KOPT-K1 (cell line): ENCODE data around the gene GOLGA6L22.
"Not testable (repeated sequence)": the region's sequence is repeated elsewhere in the genome, so short reads cannot be mapped to it uniquely, and the experiment has no call there.

ENCODE experiments used
- H3K27ac ChIP-seq: fragments of 200-600 bp; sonication (generic); 2 replicates; pipeline ENCODE4 v1.5.1; 2016; ENCODE audit warnings: antibody characterized with exemption, mild to moderate bottlenecking, low read depth, low read length; ENCODE audit not compliant: poor library complexity, severe bottlenecking
- H3K36me3 ChIP-seq: fragments of 200-600 bp; sonication (generic); 2 replicates; pipeline ENCODE4 v1.5.1; 2017; ENCODE audit warnings: antibody characterized with exemption, mild to moderate bottlenecking, low read length, moderate library complexity; ENCODE audit not compliant: insufficient read depth
- H3K9me3 ChIP-seq: fragments of 200-600 bp; sonication (generic); 2 replicates; pipeline ENCODE4 v1.5.1; 2017; ENCODE audit warnings: antibody characterized with exemption, low read length, mild to moderate bottlenecking; ENCODE audit not compliant: insufficient read depth, poor library complexity, severe bottlenecking

Gene GOLGA6L22

GRCh38 chr15:22458603-22459002 is at the start of gene GOLGA6L22:
Gene GOLGA6L22, plus strand, starts transcription at chr15:22458903. Its CDS starts 91 bp downstream, at chr15:22458994.
- H3K9me3 ChIP-seq, H3K36me3 ChIP-seq, H3K27ac ChIP-seq: not testable (repeated sequence)

- H3K36me3 ChIP-seq, H3K27ac ChIP-seq, H3K9me3 ChIP-seq: not testable (repeated sequence)
These were observed 41.4 kb upstream of the GOLGA6L22 start for GRCh38 chr15:22417288-22417687.

- H3K27ac ChIP-seq, H3K9me3 ChIP-seq, H3K36me3 ChIP-seq: not testable (repeated sequence)
These were observed 40.9 kb upstream of the GOLGA6L22 start for GRCh38 chr15:22417795-22418194.

- H3K27ac ChIP-seq, H3K9me3 ChIP-seq, H3K36me3 ChIP-seq: not testable (repeated sequence)
These were observed 40.5 kb upstream of the GOLGA6L22 start for GRCh38 chr15:22418212-22418611.

GRCh38 chr15:22418666-22419065 is 40.0 kb upstream of the GOLGA6L22 start:
- H3K36me3 ChIP-seq, H3K9me3 ChIP-seq, H3K27ac ChIP-seq: not testable (repeated sequence)

- not testable (repeated sequence) for H3K27ac ChIP-seq, H3K36me3 ChIP-seq, H3K9me3 ChIP-seq
These were observed 38.4 kb upstream of the GOLGA6L22 start for GRCh38 chr15:22420340-22420739.

GRCh38 chr15:22429426-22429825 is 29.3 kb upstream of the GOLGA6L22 start:
- not testable (repeated sequence) for H3K9me3 ChIP-seq, H3K36me3 ChIP-seq, H3K27ac ChIP-seq

GRCh38 chr15:22431687-22432086 is 27.0 kb upstream of the GOLGA6L22 start:
- not testable (repeated sequence) for H3K36me3 ChIP-seq, H3K9me3 ChIP-seq, H3K27ac ChIP-seq

GRCh38 chr15:22494490-22495113 is 35.9 kb downstream of the GOLGA6L22 start:
- H3K36me3 ChIP-seq, H3K27ac ChIP-seq, H3K9me3 ChIP-seq: not testable (repeated sequence)

- H3K27ac ChIP-seq, H3K36me3 ChIP-seq, H3K9me3 ChIP-seq: not testable (repeated sequence)
These were observed 38.5 kb downstream of the GOLGA6L22 start for GRCh38 chr15:22497200-22497599.

GRCh38 chr15:22498220-22498925 is 39.7 kb downstream of the GOLGA6L22 start:
- not testable (repeated sequence) for H3K9me3 ChIP-seq, H3K27ac ChIP-seq, H3K36me3 ChIP-seq

- H3K36me3 ChIP-seq, result not testable (repeated sequence)
These were observed 43.6 kb downstream of the GOLGA6L22 start for GRCh38 chr15:22502272-22502671.

GRCh38 chr15:22506959-22507358 is 48.3 kb downstream of the GOLGA6L22 start:
- H3K9me3 ChIP-seq, H3K27ac ChIP-seq, H3K36me3 ChIP-seq: not testable (repeated sequence)

More at GRCh38 chr15:22502272-22502671, 43.6 kb downstream of the GOLGA6L22 start:
- not testable (repeated sequence) for H3K27ac ChIP-seq, H3K9me3 ChIP-seq

GRCh38 chr15:22516140-22516539 is 57.4 kb downstream of the GOLGA6L22 start:
- H3K9me3 ChIP-seq, H3K36me3 ChIP-seq, H3K27ac ChIP-seq: not testable (repeated sequence)
